Erythroblast (primary cell): Measurements from ENCODE around the gene GVQW3.

ENCODE experiments used
- GATA1 ChIP-seq: IDR thresholded peaks from 2 replicates; pipeline ENCODE4 v1.6.1; 2011; ENCODE audit warnings: low read depth, mild to moderate bottlenecking, control low read depth, low read length, moderate library complexity
- POLR2A ChIP-seq: IDR thresholded peaks from 2 replicates; pipeline ENCODE4 v1.6.1; 2011; ENCODE audit warnings: mild to moderate bottlenecking, low read length

DNA sequence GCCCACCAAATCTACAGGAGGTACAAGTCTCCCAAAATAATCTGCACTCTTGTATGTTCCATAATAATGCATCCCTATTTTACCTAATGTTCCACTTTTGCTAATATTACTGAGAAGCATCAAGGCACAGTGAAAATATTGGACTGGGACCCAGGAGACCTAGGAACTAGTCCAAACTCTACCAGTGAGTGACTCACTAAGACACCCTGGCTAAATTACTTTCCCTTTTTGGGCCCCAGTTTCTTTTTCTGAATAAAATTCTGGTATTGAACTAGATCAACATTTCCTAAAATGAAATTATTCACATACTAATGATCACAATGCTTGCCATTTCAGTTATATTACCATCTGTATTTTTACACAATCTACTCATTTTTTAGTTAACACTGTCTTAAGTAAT lies 19.7 kb upstream of the GVQW3 start:
- TF ChIP-seq POLR2A (no peak), GATA1 (no peak)
